Stimulated activated CD4-positive, alpha-beta T cell treated with anti-CD3 and anti-CD28 coated beads, Interleukin-4, amount 100 ng/mL, for 24 hours (primary cell): ENCODE measurements around the gene TNFRSF4.

ENCODE experiments used
- DNase-seq: peaks from one replicate; pipeline ENCODE4 v3.0.0-alpha.2; 2020

TNFRSF4 gene

DNA sequence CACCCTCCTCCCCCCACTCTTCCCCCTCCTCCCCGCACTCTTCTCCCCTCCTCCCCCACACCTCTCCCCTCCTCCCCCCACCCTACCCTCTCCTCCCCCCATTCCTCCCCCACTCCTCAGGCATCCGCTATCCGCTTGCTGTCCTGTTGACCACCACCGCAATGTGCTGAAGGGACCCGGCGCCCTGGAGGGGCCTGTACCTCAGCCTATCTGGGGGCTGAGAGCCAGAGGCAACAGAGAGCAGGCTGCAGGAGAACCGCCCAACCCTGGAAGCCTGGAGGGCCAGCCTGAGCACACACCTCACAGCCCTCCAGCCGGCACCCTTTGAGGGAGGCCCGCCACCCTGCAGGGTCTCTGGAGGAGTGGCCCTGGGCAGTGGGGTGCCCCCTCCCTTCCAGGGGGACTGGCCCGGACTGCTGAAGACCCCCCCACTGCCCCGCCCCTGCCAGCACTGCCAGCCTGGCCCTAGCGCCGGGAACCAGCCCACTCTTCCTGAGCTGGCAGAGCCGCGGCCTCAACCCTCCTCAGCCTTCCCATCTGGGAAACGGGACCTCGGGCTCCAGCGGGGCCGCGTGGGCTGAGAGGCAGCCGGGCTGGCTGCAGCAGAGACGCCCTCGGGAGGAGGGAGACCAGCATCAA lies 31.3 kb upstream of the TNFRSF4 start:
- DNase-seq = no peak

DNA sequence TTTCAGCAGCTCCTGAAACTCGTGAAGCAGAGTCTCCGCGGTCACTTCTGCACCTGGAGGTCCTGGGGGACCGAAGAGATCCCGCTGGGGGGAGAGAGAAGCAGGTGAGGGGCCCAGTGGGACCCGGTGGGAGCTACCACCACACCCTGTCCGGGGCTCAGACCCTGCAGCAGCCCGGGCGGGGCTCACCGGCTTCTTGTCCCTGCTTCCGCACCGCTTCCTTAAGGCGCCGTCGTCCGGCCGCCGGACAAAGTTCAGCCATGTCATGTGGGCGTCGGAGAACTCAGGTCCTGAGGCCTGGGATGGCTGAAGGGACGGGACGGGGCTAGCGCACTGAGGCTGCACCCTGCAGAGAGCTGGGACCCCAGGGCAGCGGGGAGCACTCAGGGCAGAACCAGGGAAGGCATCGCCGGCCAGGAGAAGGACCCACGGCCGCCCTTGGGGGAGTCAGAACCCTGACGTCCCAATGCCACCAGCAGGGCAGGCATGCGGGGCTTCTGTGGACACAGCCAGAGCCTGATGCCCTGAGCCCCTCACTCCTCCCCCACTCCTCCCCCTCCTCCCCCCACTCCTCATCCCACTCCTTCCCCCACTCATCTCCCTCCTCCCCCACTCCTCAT lies 30.3 kb upstream of the TNFRSF4 start:
- no peak for DNase-seq

DNA sequence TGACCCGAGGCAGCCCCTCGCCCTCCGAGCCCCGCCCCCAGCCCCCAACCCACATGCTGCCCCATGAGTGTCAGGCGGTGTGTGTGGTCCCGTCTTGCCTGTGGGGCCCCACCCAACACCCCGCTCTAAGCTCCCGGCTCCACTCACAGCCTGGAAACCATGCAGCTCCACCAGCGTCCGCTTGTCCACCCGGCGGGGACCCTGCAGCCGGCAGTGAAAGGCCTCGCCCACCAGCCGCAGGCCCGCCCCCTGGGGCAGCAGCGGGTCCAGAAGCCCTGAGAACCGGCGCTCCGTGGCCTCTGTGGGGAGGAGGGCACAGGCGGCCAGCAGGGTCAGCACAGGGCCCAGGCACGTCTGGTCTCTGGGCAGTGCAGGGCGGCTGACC lies 29.8 kb upstream of the TNFRSF4 start:
- DNase-seq = no peak

DNA sequence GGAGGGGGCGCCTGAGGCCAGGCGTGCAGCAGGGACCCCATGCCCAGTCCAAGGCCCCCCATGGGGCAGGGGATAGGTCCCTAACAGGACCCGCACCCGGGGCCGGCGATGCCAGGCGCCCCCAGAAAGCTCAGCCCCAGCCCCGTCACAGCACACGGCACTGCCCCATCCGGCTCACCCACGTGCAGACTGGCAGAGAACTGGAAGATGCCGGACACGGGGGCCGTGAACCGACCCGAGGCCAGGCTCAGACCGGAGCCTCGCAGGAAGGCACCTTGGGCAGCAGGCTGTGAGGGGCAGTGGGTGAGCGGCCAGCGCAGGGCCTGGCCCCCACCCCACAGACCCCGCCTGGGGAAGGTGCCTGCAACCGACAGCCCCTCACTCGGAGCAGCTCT lies 29.3 kb upstream of the TNFRSF4 start:
- no peak for DNase-seq

DNA sequence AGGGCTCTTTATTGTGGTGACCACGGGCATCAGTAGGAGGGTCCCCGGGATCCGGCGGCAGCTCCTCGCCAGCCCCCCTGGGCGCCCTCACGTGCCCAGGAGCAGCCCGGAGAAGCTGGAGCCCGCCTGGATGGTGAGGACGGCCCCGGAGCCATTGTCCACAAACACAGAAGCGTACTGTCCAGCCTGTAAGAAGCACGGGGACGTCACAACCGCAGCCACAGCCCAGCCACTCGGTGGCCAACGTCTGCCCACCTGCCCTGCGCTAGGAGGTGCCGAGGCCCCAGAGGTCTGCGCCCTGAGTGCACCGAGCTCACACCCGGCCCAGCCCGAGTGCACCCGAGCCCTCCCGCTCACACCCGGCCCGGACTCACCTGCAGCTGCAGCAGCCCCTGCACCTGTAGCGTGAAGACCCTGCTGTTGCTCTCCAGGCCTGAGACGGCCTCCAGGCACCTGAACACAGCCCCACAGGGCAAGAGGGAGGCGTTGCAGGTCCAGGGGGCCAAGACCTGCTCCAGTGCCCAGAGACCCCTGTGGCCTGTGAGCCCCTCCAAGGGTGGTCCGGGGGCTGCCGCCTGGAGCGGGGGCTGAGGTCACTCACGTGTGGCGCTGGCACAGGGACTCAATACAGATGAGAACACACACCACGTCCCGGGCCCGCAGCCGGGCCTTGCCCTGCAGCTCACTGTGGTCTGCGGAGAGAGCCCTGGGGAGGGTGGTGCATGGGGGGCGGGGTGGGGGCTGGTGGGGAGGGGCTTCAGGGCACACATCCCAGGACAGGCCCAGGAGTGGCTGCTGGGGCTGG lies 28.7 kb upstream of the TNFRSF4 start:
- no peak for DNase-seq

DNA sequence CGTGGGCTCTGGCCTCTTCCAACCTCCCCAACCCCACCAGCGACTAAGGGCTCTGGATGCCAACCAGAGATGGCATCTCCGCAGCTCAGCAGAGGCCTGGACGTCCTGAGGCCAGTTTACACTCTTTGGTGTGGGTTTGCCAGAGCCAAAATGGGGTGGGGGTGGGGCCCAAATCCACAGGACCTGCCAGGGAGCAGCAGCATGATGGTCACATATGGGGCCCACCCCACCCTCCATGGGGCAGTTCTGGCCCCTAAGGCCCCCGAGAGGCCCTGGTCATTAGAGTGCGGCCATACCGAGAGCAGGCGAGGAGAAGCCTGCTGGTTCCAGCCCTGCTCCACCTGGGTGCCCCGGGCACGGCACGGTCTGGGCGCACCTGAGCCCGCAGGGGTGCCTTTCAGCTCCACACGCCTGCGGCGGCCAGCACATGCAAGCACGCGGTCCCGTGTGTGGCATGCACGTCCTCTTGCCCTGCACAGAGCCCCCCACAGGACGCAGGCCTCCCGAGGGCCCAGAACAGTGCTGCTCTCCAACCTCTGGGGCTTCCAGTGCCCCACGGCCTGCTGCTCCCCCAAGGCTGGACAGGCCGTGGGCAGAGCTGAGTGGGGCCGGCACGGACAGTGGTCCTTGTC lies 27.8 kb upstream of the TNFRSF4 start:
- no peak for DNase-seq

DNA sequence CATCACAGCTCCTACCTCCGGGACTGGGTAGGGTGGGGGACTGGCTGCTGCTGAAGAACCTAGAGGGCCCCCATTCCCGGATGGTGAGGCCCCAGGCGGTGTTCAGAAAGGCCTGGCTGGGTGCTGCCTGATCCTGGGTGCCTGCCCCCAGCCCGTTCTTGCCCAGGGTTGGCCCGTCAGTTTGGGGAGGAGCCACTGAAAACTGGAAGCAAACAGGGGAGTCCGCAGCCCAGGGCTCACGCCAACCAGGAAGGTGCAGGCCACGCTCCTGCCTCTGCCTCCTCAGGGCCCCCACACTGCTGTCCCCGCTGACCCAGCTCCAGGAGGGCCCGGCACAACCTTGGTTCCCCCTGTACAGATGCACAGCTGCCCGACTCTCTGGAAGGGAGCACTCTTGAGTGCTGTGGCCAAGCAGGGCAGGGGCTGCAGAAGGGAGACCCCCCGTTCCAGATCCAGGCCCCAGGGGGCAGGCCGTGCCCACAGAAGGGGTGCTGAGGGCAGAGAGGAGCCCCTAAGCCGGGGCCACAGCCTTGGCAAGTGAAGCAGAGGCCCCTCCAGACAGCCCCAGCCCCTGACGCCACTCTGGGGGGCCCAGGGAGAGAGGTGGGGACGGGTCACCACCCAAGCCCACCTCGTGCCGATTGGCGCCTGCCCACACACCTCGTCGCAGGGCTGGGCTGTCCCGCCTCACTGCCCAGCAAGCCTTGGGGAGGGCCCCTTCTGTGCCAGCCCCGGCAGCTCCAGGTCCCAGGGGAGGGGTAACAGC lies 27.1 kb upstream of the TNFRSF4 start:
- no peak for DNase-seq

DNA sequence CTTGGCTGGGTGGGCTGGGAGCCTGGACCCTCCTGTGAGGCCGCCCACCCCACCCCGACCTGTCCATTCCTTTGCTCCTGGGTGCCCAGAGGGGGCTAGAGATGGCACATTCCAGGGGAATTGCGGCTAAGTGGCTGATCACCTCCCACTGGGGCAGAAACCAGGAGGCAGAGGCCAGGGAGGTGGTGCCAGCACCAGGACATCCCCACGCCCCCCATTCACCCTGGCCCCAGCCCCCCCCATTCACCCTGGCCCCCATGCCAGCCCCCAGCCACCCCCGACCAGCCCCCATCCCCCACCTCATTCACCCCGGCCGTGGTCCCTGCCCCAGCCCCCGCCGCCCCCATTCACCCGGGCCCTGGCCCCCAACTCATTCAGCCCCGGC lies 26.4 kb upstream of the TNFRSF4 start:
- no peak for DNase-seq

DNA sequence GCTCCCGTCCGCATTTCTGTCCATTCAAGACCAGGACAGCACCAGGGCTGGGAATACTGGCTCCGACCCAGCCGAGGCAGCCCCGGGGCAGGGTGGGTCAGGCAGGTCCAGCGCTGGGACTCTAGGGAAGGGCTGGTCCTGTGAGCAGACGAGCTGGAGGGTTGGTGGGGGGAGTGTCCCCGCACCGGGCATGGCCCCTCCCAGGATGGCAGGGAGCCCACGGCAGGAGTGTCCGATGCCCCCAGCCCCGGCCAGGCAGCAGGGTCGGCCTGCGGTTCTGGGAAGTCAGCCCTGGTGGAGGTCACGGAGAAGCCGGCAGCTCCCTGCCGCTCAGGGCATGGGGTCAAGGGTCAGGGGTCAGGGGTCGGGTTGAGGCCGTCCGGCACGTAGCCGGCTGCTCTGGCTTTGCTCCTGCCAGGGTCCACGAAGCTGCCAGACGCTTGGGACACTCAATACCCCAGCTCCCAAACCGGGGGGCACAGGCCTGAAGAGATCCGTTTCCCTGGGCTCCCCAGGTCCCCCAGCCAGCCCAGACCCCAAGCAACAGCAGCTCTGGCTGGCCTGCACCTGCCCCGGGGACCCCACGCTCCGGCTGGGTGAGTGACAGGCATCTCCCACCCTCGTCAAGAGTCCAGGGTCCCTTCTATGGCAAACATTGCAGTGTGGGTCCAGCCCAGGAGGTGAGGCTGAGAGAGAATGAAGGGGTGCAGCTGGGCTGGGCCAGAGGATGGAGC lies 25.8 kb upstream of the TNFRSF4 start:
- no peak for DNase-seq

DNA sequence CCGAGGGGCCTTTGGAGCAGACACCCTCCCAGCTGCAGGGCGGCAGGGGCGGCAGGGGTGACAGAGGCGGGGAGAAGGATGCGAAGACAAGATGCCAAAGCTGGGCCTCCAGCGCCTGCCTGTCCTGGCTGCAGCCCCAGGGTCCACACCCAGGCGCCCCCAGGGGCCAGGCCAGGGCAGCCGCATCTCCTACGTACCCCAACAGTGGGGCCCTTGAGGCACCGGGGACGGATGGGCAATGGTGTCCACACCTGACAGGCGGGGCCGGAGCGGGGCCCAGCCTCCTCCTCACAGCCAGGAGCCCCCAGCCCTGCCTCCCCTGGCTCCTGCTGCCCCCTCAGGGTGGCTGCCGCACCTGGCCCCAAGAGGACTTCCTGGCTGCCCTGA lies 25.3 kb upstream of the TNFRSF4 start:
- no peak for DNase-seq

DNA sequence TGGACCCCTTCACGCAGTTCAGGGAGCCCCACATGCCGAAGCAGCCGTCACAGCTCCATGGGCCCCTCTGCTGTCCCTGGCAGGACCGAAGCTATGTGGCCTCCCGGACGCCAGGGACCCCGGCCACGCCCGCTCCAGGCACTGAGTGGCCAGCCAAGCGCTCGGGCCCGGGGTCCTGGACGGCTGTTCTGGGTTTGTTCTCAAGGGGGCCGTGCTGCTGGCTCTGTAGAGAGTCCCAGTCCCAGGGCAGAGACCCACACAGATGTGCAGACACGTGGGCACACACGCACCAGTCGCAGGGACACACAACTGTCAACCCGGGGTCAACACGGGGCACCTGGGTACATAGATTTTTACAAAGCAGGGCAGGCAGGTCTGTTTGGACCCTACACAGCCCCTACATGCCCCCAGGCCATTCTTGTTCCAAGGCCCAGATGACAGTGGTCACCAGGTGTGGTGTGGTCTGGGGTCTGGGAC lies 24.8 kb upstream of the TNFRSF4 start:
- DNase-seq = no peak

DNA sequence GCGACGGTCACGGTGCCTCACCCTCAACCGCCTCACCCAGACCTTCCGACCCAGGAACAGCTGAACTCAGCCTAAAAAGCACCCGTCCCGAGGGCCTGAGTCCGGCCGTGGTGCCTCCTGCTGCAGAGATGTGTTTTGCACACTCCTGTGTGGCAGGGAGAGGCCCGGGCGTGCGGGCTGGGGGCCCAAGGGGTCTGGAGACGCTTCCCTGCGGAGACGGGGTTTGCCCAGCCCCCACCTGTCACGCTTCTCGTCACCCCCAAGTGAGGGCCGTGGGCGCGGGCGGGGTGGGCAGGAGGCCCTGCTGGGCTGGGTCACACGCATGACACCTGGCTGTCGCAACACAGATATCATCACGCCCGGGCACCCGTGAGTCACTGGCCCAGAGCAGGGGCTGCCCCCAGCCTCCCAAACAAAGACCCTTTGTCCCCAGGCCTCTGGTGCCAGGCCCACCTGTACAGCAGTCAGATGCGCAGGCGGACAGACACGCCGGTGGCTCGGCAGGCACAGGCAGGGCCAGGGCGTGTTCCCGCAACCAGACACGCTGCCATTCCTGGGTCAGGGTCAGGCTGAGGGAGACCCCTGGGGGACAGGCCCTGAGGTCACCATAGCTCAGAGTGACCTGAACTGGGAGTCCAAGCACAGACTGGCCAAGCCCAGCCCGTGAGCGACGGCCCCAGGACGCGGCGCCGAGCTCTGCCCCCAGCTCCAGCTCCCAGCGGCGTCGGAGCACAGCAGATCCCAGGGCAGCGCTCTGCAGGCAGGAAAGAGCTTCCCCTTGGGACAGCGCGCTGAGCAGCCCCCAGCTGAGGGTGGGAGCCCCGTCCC lies 24.1 kb upstream of the TNFRSF4 start:
- no peak for DNase-seq

DNA sequence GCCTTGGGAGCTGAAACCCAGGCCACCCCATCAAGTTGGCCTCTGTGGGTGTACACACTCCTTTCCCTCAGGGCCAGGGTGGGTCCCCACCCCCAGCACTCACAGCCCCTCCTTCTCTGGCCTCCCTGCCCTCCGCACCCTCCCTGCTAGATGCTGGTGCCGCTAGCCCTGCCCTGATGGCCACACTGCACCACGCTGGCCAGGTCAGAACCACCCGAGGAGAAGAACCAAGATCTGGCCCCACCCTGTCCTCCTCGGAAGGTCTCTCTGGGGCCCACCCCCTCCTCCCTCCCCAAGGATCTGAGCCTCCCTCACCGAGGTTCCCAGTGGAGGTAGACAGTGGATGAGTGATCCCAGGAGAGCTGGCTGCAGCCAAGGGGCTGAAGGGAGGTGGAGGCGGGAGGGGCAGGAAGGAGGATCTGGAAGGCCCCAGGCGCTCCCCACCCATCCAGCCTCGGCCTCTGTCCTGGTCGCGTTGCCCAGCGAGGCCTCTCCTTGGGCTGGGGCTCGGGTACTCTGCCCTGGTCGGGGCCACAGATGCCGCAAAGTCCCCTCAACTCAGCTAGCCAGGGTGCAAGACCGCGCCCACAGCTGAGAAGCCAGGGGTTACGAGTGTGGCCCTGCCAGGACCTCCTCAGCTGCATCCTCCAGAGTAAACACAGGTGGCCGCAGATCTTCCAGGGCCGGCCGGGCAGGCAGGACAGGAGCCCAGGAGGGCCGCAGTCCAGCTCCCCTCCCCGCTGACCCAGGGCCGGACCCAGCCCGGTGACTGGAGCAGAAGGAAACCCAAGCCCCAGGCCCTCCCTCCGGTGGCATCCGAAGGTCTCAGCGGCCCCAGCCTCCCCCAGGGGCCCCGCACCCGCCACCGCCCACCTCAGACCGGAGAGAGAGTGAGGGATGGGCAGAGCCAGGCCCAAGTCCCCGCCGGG lies 23.3 kb upstream of the TNFRSF4 start:
- DNase-seq = no peak

DNA sequence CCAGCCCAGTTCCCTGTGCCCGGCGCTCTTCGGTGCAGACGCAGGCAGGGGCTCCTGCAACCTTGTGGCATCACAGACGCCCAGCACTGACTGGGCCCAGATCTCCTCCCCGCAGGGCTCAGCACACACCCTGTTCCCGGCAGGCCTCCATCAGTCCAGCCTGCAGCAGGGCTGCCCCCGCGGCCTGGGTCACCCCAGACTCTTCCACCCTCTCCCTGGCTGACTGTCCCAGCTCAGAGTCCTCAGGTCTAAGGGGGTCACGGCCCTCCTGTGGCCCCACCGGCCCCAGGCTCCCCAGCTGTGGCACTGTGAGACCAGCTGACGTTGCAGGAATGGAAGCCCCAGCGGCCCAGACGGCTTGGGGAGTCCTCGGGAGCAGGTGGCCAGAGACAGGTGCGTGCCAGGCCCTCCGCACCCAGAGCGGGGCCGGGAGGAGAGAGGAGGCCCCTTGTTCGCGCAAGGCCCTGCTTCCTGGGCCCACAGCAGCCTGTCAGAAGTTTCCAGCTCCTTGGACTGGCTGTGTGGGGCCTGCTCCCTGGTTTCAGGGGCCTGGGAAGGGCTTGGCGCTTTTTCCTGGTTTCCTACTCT lies 22.3 kb upstream of the TNFRSF4 start:
- no peak for DNase-seq

DNA sequence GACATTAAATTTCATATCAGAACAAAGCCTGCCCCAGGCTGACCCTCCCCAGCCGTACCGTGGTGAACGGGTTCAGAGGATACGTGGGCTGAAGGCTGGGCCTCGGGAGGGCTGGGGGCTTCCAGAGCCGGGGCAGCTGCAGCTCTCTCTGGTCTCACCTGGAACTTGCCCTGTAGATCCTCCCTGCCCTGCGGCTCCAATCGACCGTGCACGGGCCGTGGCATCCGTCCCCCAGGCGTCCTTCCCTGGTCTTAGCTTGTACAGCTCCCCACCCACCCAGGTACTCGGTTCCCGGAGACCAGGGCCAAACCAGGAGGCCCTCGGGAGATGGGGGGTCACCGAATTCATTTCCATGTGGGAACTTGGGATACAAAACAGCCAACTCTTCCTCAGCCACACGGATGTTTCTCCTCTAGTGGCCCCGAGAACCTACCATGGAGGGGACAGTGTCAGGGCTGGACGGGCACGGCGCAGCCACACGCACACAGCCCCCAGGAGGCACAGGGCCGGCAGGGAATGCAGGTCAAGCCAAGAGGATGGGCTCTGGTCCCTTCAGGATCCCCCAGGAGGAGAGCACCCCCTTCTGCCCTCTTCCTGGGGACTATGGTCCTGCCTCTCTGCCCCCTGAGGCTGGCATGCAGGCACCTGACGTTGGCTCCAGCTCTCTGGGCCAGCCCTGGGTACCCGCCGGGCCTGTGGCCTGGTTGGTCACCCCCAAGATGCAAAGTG lies 21.2 kb upstream of the TNFRSF4 start:
- DNase-seq = no peak

DNA sequence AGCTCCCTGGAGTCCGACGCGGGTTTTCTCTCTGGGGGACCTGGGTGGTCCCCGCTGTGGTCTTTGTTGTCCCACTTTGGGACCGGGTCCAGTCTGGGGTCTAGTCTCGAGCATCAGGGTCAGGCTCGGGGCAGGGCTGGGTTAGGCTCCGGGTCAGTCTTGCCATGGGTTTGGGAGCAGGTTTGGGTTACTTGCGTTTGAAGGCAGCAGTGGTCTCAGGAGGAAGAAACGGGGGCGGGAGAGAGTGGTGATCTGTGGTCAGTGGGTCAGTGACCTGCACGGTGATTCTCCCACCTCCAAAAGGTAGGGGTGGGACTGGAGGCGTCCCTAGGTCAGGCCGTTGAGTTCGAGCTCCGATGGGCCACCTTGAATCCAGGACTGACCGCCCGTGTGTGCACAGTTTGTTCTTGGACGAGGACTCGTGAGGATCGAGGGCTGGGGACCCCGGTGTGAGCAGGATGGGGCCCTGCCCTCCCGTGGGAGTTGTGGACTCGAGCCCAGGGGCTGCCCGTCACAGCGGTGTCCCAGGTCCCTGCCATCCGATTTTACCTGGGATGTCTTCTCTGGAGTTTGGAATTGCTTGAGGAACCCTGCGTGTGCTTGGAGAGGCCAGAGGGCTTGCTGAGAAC lies 20.3 kb upstream of the TNFRSF4 start:
- DNase-seq = no peak

DNA sequence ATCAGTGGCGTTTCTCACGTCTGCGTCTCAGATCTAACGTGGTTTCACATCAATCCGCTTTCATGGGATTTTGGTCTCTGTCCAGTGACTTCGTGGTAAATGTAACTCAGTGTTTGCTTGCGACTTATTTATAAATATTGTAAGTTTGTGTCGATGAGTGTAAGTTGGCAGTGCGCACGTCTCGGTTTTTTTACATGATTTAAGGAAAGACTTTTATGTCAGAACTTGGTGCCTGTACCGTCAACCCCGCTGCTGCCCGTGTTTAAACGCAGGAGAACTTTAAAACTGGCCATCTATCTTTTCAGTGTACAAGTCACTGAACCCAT lies 19.6 kb upstream of the TNFRSF4 start:
- no peak for DNase-seq

DNA sequence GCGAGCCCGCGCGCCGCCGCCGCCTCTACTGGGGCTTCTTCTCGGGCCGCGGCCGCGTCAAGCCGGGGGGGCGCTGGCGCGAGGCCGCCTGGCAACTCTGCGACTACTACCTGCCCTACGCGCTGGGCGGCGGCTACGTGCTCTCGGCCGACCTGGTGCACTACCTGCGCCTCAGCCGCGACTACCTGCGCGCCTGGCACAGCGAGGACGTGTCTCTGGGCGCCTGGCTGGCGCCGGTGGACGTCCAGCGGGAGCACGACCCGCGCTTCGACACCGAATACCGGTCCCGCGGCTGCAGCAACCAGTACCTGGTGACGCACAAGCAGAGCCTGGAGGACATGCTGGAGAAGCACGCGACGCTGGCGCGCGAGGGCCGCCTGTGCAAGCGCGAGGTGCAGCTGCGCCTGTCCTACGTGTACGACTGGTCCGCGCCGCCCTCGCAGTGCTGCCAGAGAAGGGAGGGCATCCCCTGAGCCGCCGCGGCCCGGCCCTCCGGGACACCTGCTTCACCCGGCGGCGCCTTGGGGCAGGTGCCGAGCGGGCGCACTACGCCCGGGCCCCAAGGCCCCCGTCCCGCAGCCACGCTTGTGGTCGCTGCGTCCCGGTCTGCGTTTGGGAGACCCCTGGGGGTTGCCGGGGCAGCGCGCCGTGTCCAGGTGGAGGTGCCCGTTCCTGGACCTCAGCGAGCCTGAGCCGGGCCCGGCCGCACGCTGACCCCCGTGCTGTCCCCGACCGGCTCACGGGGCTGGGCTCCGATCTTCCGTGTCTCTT lies 19.0 kb upstream of the TNFRSF4 start:
- no peak for DNase-seq
